CD8-positive, alpha-beta memory T cell (primary cell): ENCODE results near the gene PRDX1. TPM values are rescaled to one million over a fixed set of nuclear protein-coding genes. Genes with fewer than 3 reads are reported as not detected.
A peak's percentile ranks its signal among the peaks of the same experiment; 100 is the strongest.

Source experiments
- CTCF ChIA-PET: fragments of 350-600 bp; sonication (Branson Sonifier 250); formaldehyde crosslinking; loops from one replicate; lab custom pipeline; 2021; ENCODE audit warnings: antibody characterized with exemption; lab: Charles Lee
- POLR2A ChIA-PET: fragments of 350-600 bp; sonication (Branson Sonifier 250); formaldehyde crosslinking; loops from one replicate; lab custom pipeline; 2021; ENCODE audit warnings: antibody characterized with exemption; lab: Charles Lee
- DNase-seq, 5 donors: peaks; one replicate each; pipeline versions ENCODE4 v3.0.0 to v3.0.0-alpha.2; 2020 to 2022; ENCODE audit warnings: mixed read lengths in 1 of 5
- H3K27ac ChIP-seq: one replicate; pipeline ENCODE4 v1.7.0; 2013; ENCODE audit warnings: low read depth, mild to moderate bottlenecking, low read length, moderate library complexity
- H3K27me3 ChIP-seq: 2 replicates; pipeline ENCODE4 v1.7.0; 2013; ENCODE audit warnings: low read length, mild to moderate bottlenecking; ENCODE audit not compliant: insufficient read depth, poor library complexity, severe bottlenecking
- H3K36me3 ChIP-seq: 2 replicates; pipeline ENCODE4 v1.7.0; 2013; ENCODE audit warnings: mild to moderate bottlenecking, low read length, moderate library complexity; ENCODE audit not compliant: insufficient read depth
- H3K4me1 ChIP-seq: 2 replicates; pipeline ENCODE4 v1.7.0; 2013; ENCODE audit warnings: mild to moderate bottlenecking, low read length, moderate library complexity; ENCODE audit not compliant: insufficient read depth
- H3K4me3 ChIP-seq: 2 replicates; pipeline ENCODE4 v1.7.0; 2013; ENCODE audit warnings: mild to moderate bottlenecking, low read length
- H3K9me3 ChIP-seq: 2 replicates; pipeline ENCODE4 v1.7.0; 2013; ENCODE audit warnings: mild to moderate bottlenecking, low read length
- H3K27ac Mint-ChIP-seq, 8 donors: one replicate each; pipeline ENCODE4 v1.8.0; 2020 to 2021; ENCODE audit warnings: mixed read lengths in 8 of 8, mild to moderate bottlenecking in 6 of 8, inconsistent platforms in 3 of 8, moderate library complexity in 3 of 8
- H3K27me3 Mint-ChIP-seq, 2 donors: one replicate each; pipeline ENCODE4 v1.8.0; 2020 to 2021; ENCODE audit warnings: mixed read lengths in 2 of 2, mild to moderate bottlenecking in 1 of 2, moderate library complexity in 1 of 2
- H3K36me3 Mint-ChIP-seq, 3 donors: one replicate each; pipeline ENCODE4 v1.8.0; 2020 to 2021; ENCODE audit warnings: mixed read lengths in 3 of 3, inconsistent platforms in 1 of 3, mild to moderate bottlenecking in 1 of 3
- H3K4me1 Mint-ChIP-seq, 3 donors: one replicate each; pipeline ENCODE4 v1.8.0; 2020 to 2021; ENCODE audit warnings: mixed read lengths in 3 of 3, inconsistent platforms in 1 of 3, mild to moderate bottlenecking in 1 of 3
- H3K4me3 Mint-ChIP-seq, 7 donors: one replicate each; pipeline ENCODE4 v1.8.0; 2020 to 2021; ENCODE audit warnings: mixed read lengths in 7 of 7, mild to moderate bottlenecking in 6 of 7, moderate library complexity in 4 of 7, inconsistent platforms in 2 of 7
- H3K9me3 Mint-ChIP-seq, 5 donors: one replicate each; pipeline ENCODE4 v1.8.0; 2020 to 2022; ENCODE audit warnings: mixed read lengths in 5 of 5, mild to moderate bottlenecking in 3 of 5, moderate library complexity in 2 of 5, inconsistent platforms in 1 of 5
- polyA plus RNA-seq: library from polyadenylated mRNA; unstranded; fragments of 300-500 nt; fragmentation: Illumina TruSeq; gene quantifications from one replicate; pipeline ENCODE4 v1.2.3, GENCODE V29; 2021
- total RNA-seq, 2 experiments: library from RNA; stranded (reverse); gene quantifications; one replicate each; pipeline ENCODE4 v1.2.3, GENCODE V29; 2021

The PRDX1 gene
- total RNA-seq: 100 to 1,000 TPM; 784 to 849 TPM
- polyA plus RNA-seq: 261 TPM

DNA sequence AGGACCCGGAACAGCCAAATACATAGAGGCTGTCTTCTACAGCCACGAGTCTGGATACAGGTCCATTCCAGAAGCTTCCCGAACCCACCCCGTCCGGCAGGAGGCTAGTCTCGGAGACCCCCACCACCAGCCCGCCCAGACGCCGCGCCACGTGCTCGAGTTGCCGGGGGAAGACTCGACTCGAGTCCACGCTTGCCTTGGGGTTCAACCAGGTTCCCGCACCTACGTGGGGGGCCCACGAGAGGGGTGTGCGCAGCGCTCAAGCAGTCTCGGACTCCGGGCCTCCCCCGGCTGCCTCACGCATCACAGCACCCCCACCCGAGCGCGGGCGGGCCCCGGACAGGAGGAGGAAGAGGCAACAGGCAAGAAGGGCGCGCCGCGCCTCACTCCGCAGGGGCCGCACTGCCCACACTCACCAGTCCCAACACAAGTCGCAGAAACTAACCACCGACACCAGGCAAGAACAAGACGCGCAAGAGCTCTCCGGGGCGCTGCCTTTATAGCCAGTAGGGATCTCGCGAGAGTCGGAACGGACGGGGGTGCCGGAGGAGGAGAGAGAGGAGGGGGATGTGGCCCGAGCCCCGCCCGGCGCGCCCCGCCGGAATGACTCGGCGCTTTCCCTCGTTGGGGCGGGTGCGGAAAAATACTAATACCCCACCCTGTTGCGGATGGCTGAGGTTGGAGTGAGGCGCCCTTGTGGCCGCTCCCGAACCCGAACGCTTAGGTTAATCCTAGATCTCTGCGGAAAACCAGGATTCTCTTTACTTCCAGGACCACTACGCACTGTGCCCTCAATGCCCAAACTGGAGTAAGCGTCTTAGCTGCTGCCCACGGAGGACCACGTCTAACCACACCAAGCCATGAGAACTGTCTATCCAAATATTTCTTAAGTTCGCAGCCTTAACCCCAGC, at the start of gene PRDX1:
PRDX1 (minus strand) TSS at position 472 of the 911 bp plus-strand sequence. CDS start 2,841 bp downstream, outside the sequence.
- peak within 1 kb of the TSS; percentile 82 for H3K27ac ChIP-seq
- peaks cover 24% of the 10 kb centered on the region for H3K4me1 ChIP-seq
- ChIA-PET POLR2A (interaction anchor here (0.6 to 2.0 kb wide), 19 partner anchors 9 to 746 kb away, joined by 3 to 18 read pairs (median 4); partner anchors contain the start of genes AKR1A1, CCDC163, GPBP1L1 and HECTD3), CTCF (interaction anchor here (1.0 to 2.6 kb wide), 9 partner anchors 10 to 510 kb away, joined by 3 to 21 read pairs (median 6); partner anchors contain the start of genes HECTD3 and MMACHC)
- Mint-ChIP-seq H3K9me3 (no peaks in the 10 kb centered on the region), H3K4me3 (peak within 1 kb of the TSS; percentile 88 to 97 (median 94)), H3K36me3 (peaks cover 0 to 29% (median 1%) of the 10 kb centered on the region in 3 donors), H3K4me1 (peaks cover 24 to 37% (median 27%) of the 10 kb centered on the region in 3 donors), H3K27me3 (peaks cover 0 to 3% of the 10 kb centered on the region in 2 donors), H3K27ac (peak within 1 kb of the TSS; percentile 62 to 95 (median 90))
- H3K27me3 ChIP-seq: no peaks in the 10 kb centered on the region
- peak within 1 kb of the TSS; percentile 96 for H3K4me3 ChIP-seq
- peaks cover 5% of the 10 kb centered on the region for H3K36me3 ChIP-seq
- H3K9me3 ChIP-seq: no peaks in the 10 kb centered on the region
- DNase-seq: peak; percentile 83 to 97 (median 92)

DNA sequence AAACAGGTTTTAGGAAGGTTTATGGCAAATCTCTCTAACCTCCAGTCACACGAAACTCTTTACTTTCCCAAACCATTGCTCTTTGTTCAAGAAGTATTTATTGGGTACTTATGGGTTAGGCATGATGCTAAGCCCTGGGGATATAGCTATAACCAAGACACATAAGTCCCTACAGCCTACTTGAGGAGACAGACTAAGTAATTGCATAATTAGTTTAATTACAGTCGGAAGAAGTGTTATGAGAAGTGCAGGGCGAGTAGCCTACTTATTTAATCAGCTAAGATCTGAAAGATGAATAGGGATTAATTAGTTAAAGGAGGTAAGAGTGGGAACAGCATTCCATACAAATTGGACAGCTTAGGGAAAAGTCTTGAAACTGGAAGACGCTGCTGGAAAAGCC, 48.9 kb upstream of the PRDX1 start:
- no peaks in the 10 kb centered on the region for H3K27me3 Mint-ChIP-seq
- no peak for DNase-seq
- Histone ChIP-seq H3K36me3 (peaks cover 31% of the 10 kb centered on the region), H3K27ac (no peak overlapping the region), H3K4me1 (no peaks in the 10 kb centered on the region), H3K27me3 (no peaks in the 10 kb centered on the region), H3K9me3 (no peaks in the 10 kb centered on the region), H3K4me3 (no peak overlapping the region)
- CTCF ChIA-PET: interaction anchor here (0.6 to 8.2 kb wide), 10 partner anchors 10 to 231 kb away, joined by 3 to 101 read pairs (median 4); partner anchors contain the start of genes CCDC163, MMACHC, MUTYH and NASP
- H3K4me1 Mint-ChIP-seq: no peaks in the 10 kb centered on the region
- H3K4me3 Mint-ChIP-seq: no peak overlapping the region
- H3K9me3 Mint-ChIP-seq: no peaks in the 10 kb centered on the region
- peaks cover 4 to 36% (median 8%) of the 10 kb centered on the region in 3 donors for H3K36me3 Mint-ChIP-seq
- H3K27ac Mint-ChIP-seq: peak overlapping the region in 1 of 8 donors; percentile 33
- POLR2A ChIA-PET: interaction anchor here (2.5 kb wide), 1 partner anchor 49 kb away, joined by 8 read pairs; the partner anchor contains the start of gene PRDX1

DNA sequence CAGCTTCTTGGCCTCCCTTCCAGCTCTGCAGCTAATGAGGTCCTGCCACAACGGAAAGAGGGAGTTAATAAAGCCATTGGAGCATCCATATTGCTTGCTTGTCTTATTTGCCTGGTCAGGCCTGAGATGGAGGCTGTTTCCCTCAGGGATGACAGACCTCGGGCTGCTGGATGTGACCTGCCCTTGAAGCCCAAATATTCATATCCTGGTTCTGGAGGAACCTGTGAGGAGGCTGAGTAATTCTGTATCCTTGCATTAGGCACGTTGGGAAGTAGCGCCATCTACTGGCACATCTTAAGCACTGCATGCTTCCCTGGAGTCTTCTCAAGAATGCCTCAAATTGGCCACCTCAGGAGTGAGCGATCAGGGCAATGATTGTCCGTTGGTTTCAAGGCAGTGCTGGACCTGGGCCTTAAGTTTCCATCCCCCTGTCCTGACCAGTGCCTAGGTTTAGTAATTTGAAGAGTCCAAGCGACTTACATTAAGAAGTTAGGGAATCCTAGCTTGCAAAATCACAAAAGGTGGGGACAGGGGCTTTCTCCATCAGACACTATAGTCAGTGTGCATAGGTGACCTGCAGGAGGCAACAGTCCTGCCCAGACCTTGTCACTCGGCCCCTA, 48.4 kb upstream of the PRDX1 start:
- Histone ChIP-seq H3K27ac (no peak overlapping the region), H3K27me3 (no peaks in the 10 kb centered on the region), H3K36me3 (peaks cover 31% of the 10 kb centered on the region), H3K4me1 (no peaks in the 10 kb centered on the region), H3K9me3 (no peaks in the 10 kb centered on the region), H3K4me3 (no peak overlapping the region)
- ChIA-PET POLR2A (interaction anchor here (2.5 kb wide), 1 partner anchor 49 kb away, joined by 8 read pairs; the partner anchor contains the start of gene PRDX1), CTCF (interaction anchor here (0.6 to 8.2 kb wide), 19 partner anchors 9 to 235 kb away, joined by 3 to 101 read pairs (median 3); partner anchors contain the start of genes AKR1A1, CCDC163, MMACHC and MUTYH)
- Mint-ChIP-seq H3K4me1 (no peaks in the 10 kb centered on the region), H3K36me3 (peaks cover 4 to 37% (median 8%) of the 10 kb centered on the region in 3 donors), H3K27ac (peak overlapping the region in 6 of 8 donors; percentile 21 to 86 (median 48)), H3K27me3 (no peaks in the 10 kb centered on the region), H3K9me3 (no peaks in the 10 kb centered on the region), H3K4me3 (no peak overlapping the region)
- peak; percentile 47 to 80 (median 64) for DNase-seq

DNA sequence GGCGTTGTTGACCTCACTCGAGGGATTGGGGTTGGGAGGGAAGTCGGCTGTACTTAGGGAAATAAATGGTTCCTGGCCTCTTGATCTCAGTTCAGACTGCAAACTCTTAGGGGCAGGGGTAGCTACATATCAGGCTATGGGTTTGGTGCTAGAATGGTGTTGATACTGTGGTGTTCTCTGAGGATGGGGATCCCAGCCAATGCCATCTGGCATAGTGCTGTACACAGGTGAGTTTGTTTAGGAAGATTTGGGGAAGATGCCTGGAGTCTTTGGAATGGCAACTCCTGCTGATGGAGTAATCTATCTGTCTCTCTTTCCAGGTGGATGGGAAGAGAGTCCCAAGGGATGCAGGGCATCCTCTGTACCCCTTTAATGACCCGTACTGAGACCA, 47.9 kb upstream of the PRDX1 start:
- Mint-ChIP-seq H3K4me3 (no peak overlapping the region), H3K9me3 (no peaks in the 10 kb centered on the region), H3K36me3 (peaks cover 4 to 37% (median 8%) of the 10 kb centered on the region in 3 donors), H3K27me3 (no peaks in the 10 kb centered on the region), H3K4me1 (no peaks in the 10 kb centered on the region), H3K27ac (peak overlapping the region in 5 of 8 donors; percentile 43 to 86 (median 49))
- H3K36me3 ChIP-seq: peaks cover 31% of the 10 kb centered on the region
- no peak overlapping the region for H3K27ac ChIP-seq
- no peak for DNase-seq
- H3K9me3 ChIP-seq: no peaks in the 10 kb centered on the region
- ChIA-PET CTCF (interaction anchor here (0.8 to 8.2 kb wide), 14 partner anchors 9 to 235 kb away, joined by 3 to 101 read pairs (median 5); partner anchors contain the start of genes AKR1A1, CCDC163, MMACHC and NASP), POLR2A (interaction anchor here (2.5 kb wide), 1 partner anchor 48 kb away, joined by 8 read pairs; the partner anchor contains the start of gene PRDX1)
- H3K4me1 ChIP-seq: no peaks in the 10 kb centered on the region
- no peaks in the 10 kb centered on the region for H3K27me3 ChIP-seq
- no peak overlapping the region for H3K4me3 ChIP-seq

DNA sequence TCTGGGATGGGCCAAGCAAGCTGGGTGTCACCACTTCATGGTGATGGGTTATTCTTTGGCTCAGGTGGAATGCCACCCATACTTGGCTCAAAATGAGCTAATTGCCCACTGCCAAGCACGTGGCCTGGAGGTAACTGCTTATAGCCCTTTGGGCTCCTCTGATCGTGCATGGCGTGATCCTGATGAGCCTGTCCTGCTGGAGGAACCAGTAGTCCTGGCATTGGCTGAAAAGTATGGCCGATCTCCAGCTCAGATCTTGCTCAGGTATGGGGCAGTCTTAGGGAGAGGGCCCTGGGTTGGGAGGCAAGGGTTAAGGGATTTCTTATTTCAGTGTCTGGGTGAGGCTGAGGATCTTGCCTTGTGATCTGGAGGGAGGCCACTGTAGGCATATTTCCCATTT, 46.7 kb upstream of the PRDX1 start:
- no peak for DNase-seq

DNA sequence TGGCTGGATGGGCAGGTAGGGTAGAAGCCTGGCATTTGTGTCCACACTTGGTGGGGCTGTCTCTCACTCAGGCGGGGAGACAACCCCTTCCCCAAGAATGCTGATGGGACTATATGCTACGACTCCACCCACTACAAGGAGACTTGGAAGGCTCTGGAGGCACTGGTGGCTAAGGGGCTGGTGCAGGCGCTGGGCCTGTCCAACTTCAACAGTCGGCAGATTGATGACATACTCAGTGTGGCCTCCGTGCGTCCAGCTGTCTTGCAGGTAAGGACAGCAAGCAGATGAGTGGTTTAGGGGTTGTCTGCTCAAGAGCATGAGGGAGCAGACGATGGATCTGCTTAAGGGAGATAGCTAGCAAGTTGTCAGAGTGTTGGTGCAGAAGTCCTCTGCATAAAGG, 46.2 kb upstream of the PRDX1 start:
- CTCF ChIA-PET: interaction anchor here (0.7 to 8.2 kb wide), 6 partner anchors 13 to 604 kb away, joined by 3 to 101 read pairs (median 15); partner anchors contain the start of genes CCDC163, MMACHC, NASP and TESK2
- Histone ChIP-seq H3K27ac (no peak overlapping the region), H3K4me3 (no peak overlapping the region), H3K36me3 (peaks cover 31% of the 10 kb centered on the region), H3K27me3 (no peaks in the 10 kb centered on the region), H3K4me1 (no peaks in the 10 kb centered on the region), H3K9me3 (no peaks in the 10 kb centered on the region)
- peaks cover 7 to 49% (median 10%) of the 10 kb centered on the region in 3 donors for H3K36me3 Mint-ChIP-seq
- peaks cover 0 to 2% (median 0%) of the 10 kb centered on the region in 3 donors for H3K4me1 Mint-ChIP-seq
- peak overlapping the region in 3 of 8 donors; percentile 18 to 58 (median 43) for H3K27ac Mint-ChIP-seq
- H3K9me3 Mint-ChIP-seq: no peaks in the 10 kb centered on the region
- no peak for DNase-seq
- POLR2A ChIA-PET: no interaction called here
- H3K27me3 Mint-ChIP-seq: no peaks in the 10 kb centered on the region
- H3K4me3 Mint-ChIP-seq: no peak overlapping the region

More for the DNA sequence above, 46.7 kb upstream of the PRDX1 start:
- Mint-ChIP-seq H3K4me3 (no peak overlapping the region), H3K9me3 (no peaks in the 10 kb centered on the region), H3K27me3 (no peaks in the 10 kb centered on the region), H3K27ac (peak overlapping the region in 5 of 8 donors; percentile 18 to 58 (median 29)), H3K4me1 (peaks cover 0 to 2% (median 0%) of the 10 kb centered on the region in 3 donors), H3K36me3 (peaks cover 7 to 45% (median 10%) of the 10 kb centered on the region in 3 donors)
- ChIA-PET CTCF (interaction anchor here (1.2 to 8.2 kb wide), 9 partner anchors 13 to 554 kb away, joined by 3 to 101 read pairs (median 12); partner anchors contain the start of genes CCDC163, MMACHC, NASP and PRDX1), POLR2A (interaction anchor here (2.5 kb wide), 1 partner anchor 47 kb away, joined by 8 read pairs; the partner anchor contains the start of gene PRDX1)
- Histone ChIP-seq H3K4me1 (no peaks in the 10 kb centered on the region), H3K9me3 (no peaks in the 10 kb centered on the region), H3K4me3 (no peak overlapping the region), H3K27me3 (no peaks in the 10 kb centered on the region), H3K36me3 (peaks cover 31% of the 10 kb centered on the region), H3K27ac (no peak overlapping the region)

DNA sequence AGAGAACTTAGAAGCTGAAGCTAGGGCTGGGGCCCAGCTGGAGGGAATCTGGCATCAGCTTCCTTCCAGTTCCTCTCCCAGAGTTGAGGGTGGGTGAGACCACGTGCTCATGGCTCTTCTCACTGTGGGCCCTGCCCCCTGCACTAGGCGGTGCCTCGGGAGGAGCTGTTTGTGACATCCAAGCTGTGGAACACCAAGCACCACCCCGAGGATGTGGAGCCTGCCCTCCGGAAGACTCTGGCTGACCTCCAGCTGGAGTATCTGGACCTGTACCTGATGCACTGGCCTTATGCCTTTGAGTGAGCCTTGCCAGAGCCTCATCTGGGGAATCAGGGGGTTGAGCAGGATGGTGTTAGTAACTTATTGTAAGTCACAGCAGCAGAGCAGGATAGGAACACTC, 45.0 kb upstream of the PRDX1 start:
- Mint-ChIP-seq H3K36me3 (peaks cover 7 to 56% (median 12%) of the 10 kb centered on the region in 3 donors), H3K4me3 (no peak overlapping the region), H3K27ac (peak overlapping the region in 2 of 8 donors; percentile 55 to 58), H3K4me1 (peaks cover 0 to 2% (median 0%) of the 10 kb centered on the region in 3 donors), H3K9me3 (no peaks in the 10 kb centered on the region), H3K27me3 (no peaks in the 10 kb centered on the region)
- DNase-seq: no peak
- ChIA-PET CTCF (interaction anchor here (1.2 to 8.2 kb wide), 4 partner anchors 14 to 74 kb away, joined by 4 to 101 read pairs (median 27); partner anchors contain the start of genes NASP and PRDX1), POLR2A (interaction anchor here (0.6 kb wide), 1 partner anchor 287 kb away, joined by 7 read pairs; no protein-coding TSS in a partner anchor)
- H3K4me1 ChIP-seq: no peaks in the 10 kb centered on the region
- peaks cover 31% of the 10 kb centered on the region for H3K36me3 ChIP-seq
- no peak overlapping the region for H3K4me3 ChIP-seq
- H3K27ac ChIP-seq: no peak overlapping the region
- H3K27me3 ChIP-seq: no peaks in the 10 kb centered on the region
- H3K9me3 ChIP-seq: no peaks in the 10 kb centered on the region
